HepG2 (cell line): ENCODE results near the gene MAGI1. TPM values are rescaled to one million over a fixed set of nuclear protein-coding genes. Genes with fewer than 3 reads are reported as not detected.

Experiments
- AFF4 ChIP-seq: sonication (generic); formaldehyde crosslinking; IDR thresholded peaks from 2 replicates; pipeline ENCODE4 v1.4.0; 2020; ENCODE audit warnings: missing genetic modification reagents
- DNMT3B ChIP-seq: conservative IDR thresholded peaks from 2 replicates; pipeline ENCODE4 v1.6.1; 2016; ENCODE audit warnings: missing biosample characterization, control low read depth
- FOXC1 ChIP-seq: sonication (generic); formaldehyde crosslinking; IDR thresholded peaks from 2 replicates; pipeline ENCODE4 v1.8.0; 2022; ENCODE audit warnings: mild to moderate bottlenecking, missing genetic modification reagents, borderline replicate concordance
- HMGA1 ChIP-seq: sonication (generic); formaldehyde crosslinking; conservative IDR thresholded peaks from 2 replicates; pipeline ENCODE4 v1.4.0; 2020; ENCODE audit warnings: missing genetic modification reagents
- IRX3 ChIP-seq: sonication (generic); formaldehyde crosslinking; IDR thresholded peaks from 2 replicates; pipeline ENCODE4 v1.8.1; 2023; ENCODE audit warnings: mild to moderate bottlenecking, low read depth, missing genetic modification reagents, borderline replicate concordance
- MXD4 ChIP-seq: IDR thresholded peaks from 2 replicates; pipeline ENCODE4 v1.6.1; 2016; ENCODE audit warnings: mild to moderate bottlenecking, missing biosample characterization, missing genetic modification reagents
- POGZ ChIP-seq: sonication (generic); formaldehyde crosslinking; IDR thresholded peaks from 2 replicates; pipeline ENCODE4 v1.4.0; 2020; ENCODE audit warnings: mild to moderate bottlenecking, missing genetic modification reagents
- SAFB2 ChIP-seq: sonication (generic); formaldehyde crosslinking; IDR thresholded peaks from 2 replicates; pipeline ENCODE4 v1.5.1; 2020; ENCODE audit warnings: missing genetic modification reagents, low read depth, mild to moderate bottlenecking, borderline replicate concordance
- TARDBP ChIP-seq: sonication (generic); formaldehyde crosslinking; IDR thresholded peaks from 2 replicates; pipeline ENCODE4 v1.8.0; 2022; ENCODE audit warnings: mild to moderate bottlenecking, missing genetic modification reagents
- ZFX ChIP-seq: sonication (generic); formaldehyde crosslinking; IDR thresholded peaks from 2 replicates; pipeline ENCODE4 v1.4.0; 2020; ENCODE audit warnings: mild to moderate bottlenecking, low read depth, missing genetic modification reagents, moderate library complexity
- ZFY ChIP-seq: sonication (generic); formaldehyde crosslinking; IDR thresholded peaks from 2 replicates; pipeline ENCODE4 v1.4.0; 2020; ENCODE audit warnings: missing genetic modification reagents
- ZGPAT ChIP-seq: IDR thresholded peaks from 2 replicates; pipeline ENCODE4 v1.6.1; 2016; ENCODE audit warnings: mild to moderate bottlenecking
- ZNF180 ChIP-seq: sonication (generic); formaldehyde crosslinking; IDR thresholded peaks from 2 replicates; pipeline ENCODE4 v1.4.0; 2020; ENCODE audit warnings: low read depth, missing genetic modification reagents, borderline replicate concordance
- ZNF225 ChIP-seq: sonication (generic); formaldehyde crosslinking; IDR thresholded peaks from 2 replicates; pipeline ENCODE4 v1.4.0; 2020; ENCODE audit warnings: mild to moderate bottlenecking, missing genetic modification reagents
- ZNF501 ChIP-seq: sonication (generic); formaldehyde crosslinking; IDR thresholded peaks from 2 replicates; pipeline ENCODE4 v1.5.1; 2020; ENCODE audit warnings: mild to moderate bottlenecking, moderate library complexity, missing genetic modification reagents
- ZNF598 ChIP-seq: sonication (generic); formaldehyde crosslinking; IDR thresholded peaks from 2 replicates; pipeline ENCODE4 v1.5.1; 2020; ENCODE audit warnings: mild to moderate bottlenecking, missing genetic modification reagents, borderline replicate concordance
- polyA plus RNA-seq, 8 experiments: library from polyadenylated mRNA; depleted of rRNA in 3 of 8; stranded (reverse) in 7 of 8; unstranded in 1 of 8; fragments of >200 nt; fragmentation: Illumina TruSeq in 4 of 8; extraction: Trizol in 4 of 8; gene quantifications; 2 replicates each; pipeline versions ENCODE4 v1.2.1 to v1.2.3, GENCODE V29; 2011 to 2016; ENCODE audit warnings: low read depth in 4 of 8, missing spikeins in 1 of 8, mixed read lengths in 1 of 8; ENCODE audit not compliant: insufficient read depth in 1 of 8
- total RNA-seq, 5 experiments: library from RNA; depleted of rRNA; stranded (reverse); fragments of >200 nt; fragmentation: Illumina TruSeq; extraction: Trizol; gene quantifications; 2 replicates each; pipeline ENCODE4 v1.2.3, GENCODE V29; 2016; ENCODE audit warnings: low read depth in 1 of 5
- TF ChIP-seq, protein P1 (sequence below): sonication (generic); formaldehyde crosslinking; IDR thresholded peaks from 2 replicates; pipeline ENCODE4 v1.5.1; 2020; ENCODE audit warnings: mild to moderate bottlenecking, missing genetic modification reagents, moderate library complexity
- TF ChIP-seq, protein P2 (sequence below): sonication (generic); formaldehyde crosslinking; IDR thresholded peaks from 2 replicates; pipeline ENCODE4 v1.5.1; 2020; ENCODE audit warnings: missing genetic modification reagents, mild to moderate bottlenecking, borderline replicate concordance

Gene MAGI1
- total and polyA plus RNA-seq, 2 of the 13 experiments (the other 11 are each of a cell fraction or from before 2014, with no cell fraction given): 22.2 to 26.0 TPM

GRCh38 chr3:66039590-66039887, 821 bp upstream of the MAGI1 start (continued):
- TF ChIP-seq AFF4 (CRISPR knock-in tag): no peak
- 0 out of 2 replicates have a peak, but pooled peaks have one; percentile 13 for TF ChIP-seq SAFB2
- TF ChIP-seq, protein P1, sequence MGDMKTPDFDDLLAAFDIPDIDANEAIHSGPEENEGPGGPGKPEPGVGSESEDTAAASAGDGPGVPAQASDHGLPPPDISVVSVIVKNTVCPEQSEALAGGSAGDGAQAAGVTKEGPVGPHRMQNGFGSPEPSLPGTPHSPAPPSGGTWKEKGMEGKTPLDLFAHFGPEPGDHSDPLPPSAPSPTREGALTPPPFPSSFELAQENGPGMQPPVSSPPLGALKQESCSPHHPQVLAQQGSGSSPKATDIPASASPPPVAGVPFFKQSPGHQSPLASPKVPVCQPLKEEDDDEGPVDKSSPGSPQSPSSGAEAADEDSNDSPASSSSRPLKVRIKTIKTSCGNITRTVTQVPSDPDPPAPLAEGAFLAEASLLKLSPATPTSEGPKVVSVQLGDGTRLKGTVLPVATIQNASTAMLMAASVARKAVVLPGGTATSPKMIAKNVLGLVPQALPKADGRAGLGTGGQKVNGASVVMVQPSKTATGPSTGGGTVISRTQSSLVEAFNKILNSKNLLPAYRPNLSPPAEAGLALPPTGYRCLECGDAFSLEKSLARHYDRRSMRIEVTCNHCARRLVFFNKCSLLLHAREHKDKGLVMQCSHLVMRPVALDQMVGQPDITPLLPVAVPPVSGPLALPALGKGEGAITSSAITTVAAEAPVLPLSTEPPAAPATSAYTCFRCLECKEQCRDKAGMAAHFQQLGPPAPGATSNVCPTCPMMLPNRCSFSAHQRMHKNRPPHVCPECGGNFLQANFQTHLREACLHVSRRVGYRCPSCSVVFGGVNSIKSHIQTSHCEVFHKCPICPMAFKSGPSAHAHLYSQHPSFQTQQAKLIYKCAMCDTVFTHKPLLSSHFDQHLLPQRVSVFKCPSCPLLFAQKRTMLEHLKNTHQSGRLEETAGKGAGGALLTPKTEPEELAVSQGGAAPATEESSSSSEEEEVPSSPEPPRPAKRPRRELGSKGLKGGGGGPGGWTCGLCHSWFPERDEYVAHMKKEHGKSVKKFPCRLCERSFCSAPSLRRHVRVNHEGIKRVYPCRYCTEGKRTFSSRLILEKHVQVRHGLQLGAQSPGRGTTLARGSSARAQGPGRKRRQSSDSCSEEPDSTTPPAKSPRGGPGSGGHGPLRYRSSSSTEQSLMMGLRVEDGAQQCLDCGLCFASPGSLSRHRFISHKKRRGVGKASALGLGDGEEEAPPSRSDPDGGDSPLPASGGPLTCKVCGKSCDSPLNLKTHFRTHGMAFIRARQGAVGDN (CRISPR knock-in tag): peak; percentile 64
- 0 out of 2 replicates have a peak, but pooled peaks have one; percentile 6 for TF ChIP-seq IRX3 (CRISPR knock-in tag)
- TF ChIP-seq ZNF180 (CRISPR knock-in tag): no peak
- 0 out of 2 replicates have a peak, but pooled peaks have one; percentile 30 for TF ChIP-seq TARDBP (CRISPR knock-in tag)
- peak; percentile 12; the same call in 1 of the 2 replicates for TF ChIP-seq ZGPAT (CRISPR knock-in tag)
- TF ChIP-seq MXD4: no peak
- no peak for TF ChIP-seq ZNF225 (CRISPR knock-in tag)
- TF ChIP-seq, protein P2, sequence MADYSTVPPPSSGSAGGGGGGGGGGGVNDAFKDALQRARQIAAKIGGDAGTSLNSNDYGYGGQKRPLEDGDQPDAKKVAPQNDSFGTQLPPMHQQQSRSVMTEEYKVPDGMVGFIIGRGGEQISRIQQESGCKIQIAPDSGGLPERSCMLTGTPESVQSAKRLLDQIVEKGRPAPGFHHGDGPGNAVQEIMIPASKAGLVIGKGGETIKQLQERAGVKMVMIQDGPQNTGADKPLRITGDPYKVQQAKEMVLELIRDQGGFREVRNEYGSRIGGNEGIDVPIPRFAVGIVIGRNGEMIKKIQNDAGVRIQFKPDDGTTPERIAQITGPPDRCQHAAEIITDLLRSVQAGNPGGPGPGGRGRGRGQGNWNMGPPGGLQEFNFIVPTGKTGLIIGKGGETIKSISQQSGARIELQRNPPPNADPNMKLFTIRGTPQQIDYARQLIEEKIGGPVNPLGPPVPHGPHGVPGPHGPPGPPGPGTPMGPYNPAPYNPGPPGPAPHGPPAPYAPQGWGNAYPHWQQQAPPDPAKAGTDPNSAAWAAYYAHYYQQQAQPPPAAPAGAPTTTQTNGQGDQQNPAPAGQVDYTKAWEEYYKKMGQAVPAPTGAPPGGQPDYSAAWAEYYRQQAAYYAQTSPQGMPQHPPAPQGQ (CRISPR knock-in tag): no peak
- TF ChIP-seq ZNF501 (CRISPR knock-in tag): peak; percentile 63; the same call in 1 of the 2 replicates
- no peak for TF ChIP-seq HMGA1 (CRISPR knock-in tag)
- TF ChIP-seq ZFY (CRISPR knock-in tag): peak; percentile 50
- peak; percentile 55 for TF ChIP-seq ZFX (CRISPR knock-in tag)
- no peak for TF ChIP-seq POGZ (CRISPR knock-in tag)
- TF ChIP-seq DNMT3B: 0 out of 2 replicates have a peak, but pooled peaks have one; percentile 48
- no peak for TF ChIP-seq FOXC1 (CRISPR knock-in tag)
- TF ChIP-seq ZNF598: no peak
